Panc1 (cell line): Measurements from ENCODE around the gene GPHN.

Experiments
- POLR2AphosphoS5 ChIP-seq: IDR thresholded peaks from 2 replicates; pipeline ENCODE4 v1.6.1; 2012; ENCODE audit warnings: mild to moderate bottlenecking, low read depth, low read length, moderate library complexity
- SIN3A ChIP-seq: IDR thresholded peaks from 2 replicates; pipeline ENCODE4 v1.6.1; 2012; ENCODE audit warnings: low read depth, mild to moderate bottlenecking, low read length, moderate library complexity, borderline replicate concordance; ENCODE audit not compliant: insufficient read depth
- TCF7L2 ChIP-seq: IDR thresholded peaks from 2 replicates; pipeline ENCODE4 v1.6.1; 2011; ENCODE audit warnings: mild to moderate bottlenecking, low read depth, low read length, inconsistent platforms
- TF ChIP-seq, protein P1 (sequence below): fragments of 450-650 bp; IDR thresholded peaks from 2 replicates; pipeline ENCODE4 v1.5.1; 2017; ENCODE audit warnings: mild to moderate bottlenecking

GRCh38 chr14:67228325-67228984, 720.5 kb downstream of the GPHN start:
- TF ChIP-seq POLR2AphosphoS5 (no peak), SIN3A (no peak), TCF7L2 (no peak)
- TF ChIP-seq, protein P1, sequence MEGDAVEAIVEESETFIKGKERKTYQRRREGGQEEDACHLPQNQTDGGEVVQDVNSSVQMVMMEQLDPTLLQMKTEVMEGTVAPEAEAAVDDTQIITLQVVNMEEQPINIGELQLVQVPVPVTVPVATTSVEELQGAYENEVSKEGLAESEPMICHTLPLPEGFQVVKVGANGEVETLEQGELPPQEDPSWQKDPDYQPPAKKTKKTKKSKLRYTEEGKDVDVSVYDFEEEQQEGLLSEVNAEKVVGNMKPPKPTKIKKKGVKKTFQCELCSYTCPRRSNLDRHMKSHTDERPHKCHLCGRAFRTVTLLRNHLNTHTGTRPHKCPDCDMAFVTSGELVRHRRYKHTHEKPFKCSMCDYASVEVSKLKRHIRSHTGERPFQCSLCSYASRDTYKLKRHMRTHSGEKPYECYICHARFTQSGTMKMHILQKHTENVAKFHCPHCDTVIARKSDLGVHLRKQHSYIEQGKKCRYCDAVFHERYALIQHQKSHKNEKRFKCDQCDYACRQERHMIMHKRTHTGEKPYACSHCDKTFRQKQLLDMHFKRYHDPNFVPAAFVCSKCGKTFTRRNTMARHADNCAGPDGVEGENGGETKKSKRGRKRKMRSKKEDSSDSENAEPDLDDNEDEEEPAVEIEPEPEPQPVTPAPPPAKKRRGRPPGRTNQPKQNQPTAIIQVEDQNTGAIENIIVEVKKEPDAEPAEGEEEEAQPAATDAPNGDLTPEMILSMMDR, result no peak
